ENCODE data around the gene MTUS2.

DNA sequence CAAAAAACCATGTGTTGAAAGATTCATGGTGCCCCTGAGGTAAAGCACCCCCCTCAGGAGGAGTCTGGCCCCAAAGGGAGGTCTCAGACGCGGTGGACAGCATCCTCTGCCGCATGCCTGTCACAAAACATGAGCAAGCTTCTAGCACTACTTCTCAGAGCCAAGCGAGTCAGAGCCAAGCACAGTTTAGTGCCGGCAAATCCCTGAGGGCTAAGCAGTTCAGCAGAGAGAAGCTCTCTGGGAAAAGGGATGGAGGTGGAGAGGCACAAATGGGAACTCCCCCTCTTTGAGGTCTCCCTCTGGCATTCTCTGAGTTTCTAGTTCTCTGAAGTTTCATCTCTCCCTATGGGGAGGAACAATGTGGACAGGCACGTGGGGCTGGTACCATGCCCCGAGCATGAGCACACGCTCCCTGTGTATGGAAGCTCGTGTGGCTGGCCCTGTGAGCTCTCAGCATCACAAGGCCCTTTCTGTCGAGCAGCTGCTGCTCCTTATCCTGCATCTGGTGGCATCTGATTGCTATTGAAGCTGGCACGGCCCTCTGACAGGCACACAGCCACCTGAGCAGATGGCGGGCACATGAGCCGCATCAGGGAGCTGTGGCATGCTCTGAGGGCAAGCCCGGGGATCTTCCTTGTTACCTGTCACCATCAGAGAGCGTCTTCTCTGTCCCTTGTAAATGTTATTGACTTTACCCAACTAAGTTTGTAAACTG lies 450.3 kb downstream of the MTUS2 start:
- no peak for TF ChIP-seq YY1 (IDR thresholded peaks at IDR 0.05; ENCODE audit: insufficient read depth, insufficient read length)
- no peak for TF ChIP-seq ZNF274 (IDR thresholded peaks at IDR 0.05; ENCODE audit: low read depth, low read length)
- TF ChIP-seq SUZ12 (IDR thresholded peaks at IDR 0.05; ENCODE audit: extremely low read depth, insufficient read depth, insufficient read length), result no peak
